Osteocyte (in vitro differentiated cells): ENCODE measurements around the gene GMEB2. TPM values are rescaled to one million over a fixed set of nuclear protein-coding genes. Genes with fewer than 3 reads are reported as not detected.

Experiments
- DNase-seq: peaks from one replicate; pipeline ENCODE4 v3.0.0; 2021; ENCODE audit warnings: mixed read lengths; ENCODE audit not compliant: unreplicated experiment; ENCODE audit errors: extremely low spot score
- H3K27ac Mint-ChIP-seq: one replicate; pipeline ENCODE4 v1.8.0; 2021; ENCODE audit warnings: mild to moderate bottlenecking, mixed read lengths; ENCODE audit not compliant: unreplicated experiment
- H3K27me3 Mint-ChIP-seq: one replicate; pipeline ENCODE4 v1.8.0; 2021; ENCODE audit warnings: mixed read lengths; ENCODE audit not compliant: unreplicated experiment
- H3K36me3 Mint-ChIP-seq: one replicate; pipeline ENCODE4 v1.8.0; 2021; ENCODE audit warnings: mixed read lengths; ENCODE audit not compliant: unreplicated experiment
- H3K4me1 Mint-ChIP-seq: one replicate; pipeline ENCODE4 v1.8.0; 2021; ENCODE audit warnings: mixed read lengths; ENCODE audit not compliant: unreplicated experiment
- H3K4me3 Mint-ChIP-seq: one replicate; pipeline ENCODE4 v1.8.0; 2021; ENCODE audit warnings: mild to moderate bottlenecking, moderate library complexity, mixed read lengths; ENCODE audit not compliant: unreplicated experiment
- H3K9me3 Mint-ChIP-seq: one replicate; pipeline ENCODE4 v1.8.0; 2021; ENCODE audit warnings: mixed read lengths; ENCODE audit not compliant: unreplicated experiment
- total RNA-seq: library from RNA; stranded (reverse); gene quantifications from 2 replicates; pipeline ENCODE4 v1.2.1, GENCODE V29; 2021
- TF ChIP-seq, protein P1 (sequence below): fragments of 200-600 bp; sonication (generic); IDR thresholded peaks from 2 replicates; pipeline ENCODE4 v1.5.0; 2021; ENCODE audit warnings: antibody characterized with exemption, mild to moderate bottlenecking, moderate library complexity

The GMEB2 gene
- total RNA-seq, 1 donor from 2014 or later = 12.1 TPM

DNA sequence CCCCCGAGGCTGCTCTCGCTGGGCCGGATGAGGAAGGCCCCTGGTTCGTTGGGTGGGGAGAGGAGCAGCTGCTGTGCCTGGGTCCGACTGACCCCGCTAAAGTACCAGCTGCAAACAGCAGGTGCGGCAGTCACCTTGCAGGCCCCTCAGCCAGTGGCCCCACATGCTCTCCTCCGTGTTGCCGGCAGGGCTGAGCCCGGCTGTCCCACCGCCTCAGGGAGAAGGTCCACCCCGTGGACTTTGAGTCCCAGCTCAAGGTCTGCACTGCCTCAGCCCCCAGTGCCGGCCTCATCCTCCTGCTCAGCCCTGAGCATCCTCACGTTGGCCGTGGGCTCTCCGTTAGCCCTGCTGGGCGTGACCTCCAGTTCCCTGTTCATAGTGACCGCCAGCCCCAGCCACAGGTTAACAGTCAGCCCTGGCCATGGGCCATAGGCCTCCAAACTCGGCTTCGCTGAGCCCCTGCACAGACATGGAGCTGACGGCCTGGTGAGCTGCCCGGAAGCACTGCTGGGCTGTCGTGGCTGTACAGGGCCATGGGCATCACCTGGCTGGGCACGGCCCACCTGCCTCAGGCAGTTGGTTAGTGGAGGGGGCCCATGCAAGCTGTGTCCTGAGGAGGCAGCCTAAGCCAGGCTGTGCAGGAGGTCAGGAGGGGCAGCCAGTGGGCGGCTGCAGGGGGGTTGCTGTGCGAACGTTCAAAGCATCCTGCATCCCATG is 82.5 kb downstream of the GMEB2 start:
- peaks cover 5% of the 10 kb centered on the region for H3K27me3 Mint-ChIP-seq
- no peaks in the 10 kb centered on the region for H3K9me3 Mint-ChIP-seq
- no peak overlapping the region for H3K4me3 Mint-ChIP-seq
- H3K36me3 Mint-ChIP-seq = no peaks in the 10 kb centered on the region
- DNase-seq = no peak
- H3K4me1 Mint-ChIP-seq = peaks cover 6% of the 10 kb centered on the region
- H3K27ac Mint-ChIP-seq = no peak overlapping the region
- TF ChIP-seq, protein P1, sequence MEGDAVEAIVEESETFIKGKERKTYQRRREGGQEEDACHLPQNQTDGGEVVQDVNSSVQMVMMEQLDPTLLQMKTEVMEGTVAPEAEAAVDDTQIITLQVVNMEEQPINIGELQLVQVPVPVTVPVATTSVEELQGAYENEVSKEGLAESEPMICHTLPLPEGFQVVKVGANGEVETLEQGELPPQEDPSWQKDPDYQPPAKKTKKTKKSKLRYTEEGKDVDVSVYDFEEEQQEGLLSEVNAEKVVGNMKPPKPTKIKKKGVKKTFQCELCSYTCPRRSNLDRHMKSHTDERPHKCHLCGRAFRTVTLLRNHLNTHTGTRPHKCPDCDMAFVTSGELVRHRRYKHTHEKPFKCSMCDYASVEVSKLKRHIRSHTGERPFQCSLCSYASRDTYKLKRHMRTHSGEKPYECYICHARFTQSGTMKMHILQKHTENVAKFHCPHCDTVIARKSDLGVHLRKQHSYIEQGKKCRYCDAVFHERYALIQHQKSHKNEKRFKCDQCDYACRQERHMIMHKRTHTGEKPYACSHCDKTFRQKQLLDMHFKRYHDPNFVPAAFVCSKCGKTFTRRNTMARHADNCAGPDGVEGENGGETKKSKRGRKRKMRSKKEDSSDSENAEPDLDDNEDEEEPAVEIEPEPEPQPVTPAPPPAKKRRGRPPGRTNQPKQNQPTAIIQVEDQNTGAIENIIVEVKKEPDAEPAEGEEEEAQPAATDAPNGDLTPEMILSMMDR = no peak

DNA sequence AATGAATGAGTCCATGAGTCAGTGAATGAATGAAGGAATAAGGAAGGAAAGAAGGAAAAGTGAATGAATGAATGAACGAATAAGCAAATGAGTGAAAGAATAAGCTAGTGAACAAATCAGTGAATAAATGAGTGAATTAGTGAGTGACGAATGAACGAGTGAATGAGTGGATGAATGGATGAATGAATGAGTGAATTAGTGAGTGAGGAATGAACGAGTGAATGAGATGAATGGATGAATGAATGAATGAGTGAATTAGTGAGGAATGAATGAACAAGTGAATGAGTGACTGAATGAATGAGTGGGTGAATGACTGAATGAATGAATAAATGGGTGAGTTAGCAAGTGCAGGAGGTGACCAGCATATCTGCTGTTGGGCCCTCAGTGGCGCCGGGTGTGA is 83.2 kb downstream of the GMEB2 start:
- H3K27me3 Mint-ChIP-seq = peaks cover 5% of the 10 kb centered on the region
- no peak overlapping the region for H3K4me3 Mint-ChIP-seq

DNA sequence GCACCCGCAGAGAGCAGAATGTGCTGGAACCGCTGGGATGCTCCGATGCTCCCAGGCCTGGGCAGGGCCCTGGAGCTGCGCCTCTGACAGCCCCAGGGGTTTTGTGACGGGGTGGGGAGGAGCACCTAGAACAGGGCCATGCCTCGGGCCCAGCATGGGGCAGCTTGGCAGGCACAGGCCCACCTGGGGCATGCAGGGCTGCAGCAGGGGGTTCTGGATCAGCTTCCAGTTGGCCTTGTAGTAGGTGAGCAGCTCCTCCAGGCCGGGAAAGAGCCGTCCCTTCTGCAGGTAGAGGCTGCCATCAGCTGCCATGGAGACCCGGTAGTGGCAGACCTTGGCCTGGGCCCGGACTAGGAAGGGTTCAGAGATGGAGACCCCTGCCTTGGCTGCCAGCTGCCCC is 83.8 kb downstream of the GMEB2 start:
- Mint-ChIP-seq H3K4me3 (no peak overlapping the region), H3K27ac (no peak overlapping the region), H3K27me3 (peaks cover 5% of the 10 kb centered on the region), H3K9me3 (no peaks in the 10 kb centered on the region), H3K36me3 (no peaks in the 10 kb centered on the region), H3K4me1 (peaks cover 6% of the 10 kb centered on the region)
- DNase-seq = no peak
- TF ChIP-seq, protein P1 = no peak

More for the DNA sequence above, 83.2 kb downstream of the GMEB2 start:
- Mint-ChIP-seq H3K36me3 (no peaks in the 10 kb centered on the region), H3K9me3 (no peaks in the 10 kb centered on the region), H3K27ac (no peak overlapping the region), H3K4me1 (peaks cover 6% of the 10 kb centered on the region)
- TF ChIP-seq, protein P1 = no peak
- DNase-seq = no peak

DNA sequence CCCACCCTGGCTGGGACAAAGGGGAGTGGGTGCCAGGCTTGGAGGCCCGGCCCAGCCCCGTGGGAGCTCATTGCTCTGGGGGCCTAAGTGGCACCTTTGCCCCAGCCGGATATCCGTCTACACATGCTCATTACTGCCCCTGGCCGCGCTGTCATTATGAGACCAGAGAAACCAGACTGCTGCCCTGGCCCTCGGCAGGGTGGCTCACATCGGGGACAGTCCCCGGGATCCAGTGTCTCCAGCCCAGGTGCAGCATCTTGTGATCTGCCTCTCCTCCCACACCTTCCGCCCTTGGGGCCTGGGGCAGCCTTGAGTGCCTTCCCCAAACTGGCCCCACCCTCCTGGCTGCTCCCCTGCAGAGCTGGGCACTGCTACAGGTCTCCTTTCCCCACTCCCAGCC is 84.2 kb downstream of the GMEB2 start:
- H3K27ac Mint-ChIP-seq = no peak overlapping the region
- peaks cover 9% of the 10 kb centered on the region for H3K4me1 Mint-ChIP-seq
- no peaks in the 10 kb centered on the region for H3K36me3 Mint-ChIP-seq
- no peak overlapping the region for H3K4me3 Mint-ChIP-seq
- no peaks in the 10 kb centered on the region for H3K9me3 Mint-ChIP-seq
- peaks cover 5% of the 10 kb centered on the region for H3K27me3 Mint-ChIP-seq
- TF ChIP-seq, protein P1 = no peak
- no peak for DNase-seq

DNA sequence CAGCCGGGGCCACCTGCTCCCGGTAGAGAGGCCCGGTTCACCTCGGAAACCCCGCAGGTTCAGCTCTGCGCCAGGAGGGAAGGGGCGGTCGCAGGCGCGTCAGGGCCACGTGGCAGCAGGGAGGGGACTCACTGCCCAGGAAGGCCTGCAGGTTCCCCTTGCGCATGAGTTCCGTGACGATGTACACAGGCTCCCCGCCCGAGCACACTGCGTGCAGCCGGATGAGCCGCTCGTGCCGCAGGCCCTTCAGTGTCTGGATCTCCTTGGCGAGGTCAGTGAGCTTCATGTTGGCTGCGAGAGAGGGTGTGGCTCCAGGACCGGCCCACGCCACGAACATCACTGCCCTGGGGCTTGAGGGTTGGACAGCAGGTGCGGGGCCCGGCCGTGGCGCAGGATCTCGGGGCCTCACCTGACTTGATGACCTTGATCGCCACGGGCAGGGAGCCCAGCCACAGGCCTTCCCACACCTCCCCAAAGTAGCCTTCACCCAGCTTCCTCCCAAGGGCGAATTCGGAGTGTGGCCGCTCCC is 84.8 kb downstream of the GMEB2 start:
- H3K9me3 Mint-ChIP-seq = no peaks in the 10 kb centered on the region
- no peak overlapping the region for H3K4me3 Mint-ChIP-seq
- no peaks in the 10 kb centered on the region for H3K36me3 Mint-ChIP-seq
- TF ChIP-seq, protein P1 = no peak
- no peak for DNase-seq
- H3K4me1 Mint-ChIP-seq = peaks cover 10% of the 10 kb centered on the region
- no peak overlapping the region for H3K27ac Mint-ChIP-seq
- peaks cover 5% of the 10 kb centered on the region for H3K27me3 Mint-ChIP-seq
